GM12892 (cell line): ENCODE measurements around the gene SLC35A3.

Experiments used
- DNase-seq: peaks from one replicate; pipeline ENCODE4 v3.0.0; 2011; ENCODE audit not compliant: insufficient read length
- FAIRE-seq: peaks from 2 replicates; lab custom pipeline; 2011; peaks lifted over from hg19 to GRCh38; lab: Jason Lieb, UNC
- POLR2A ChIP-seq: IDR thresholded peaks from 2 replicates; pipeline ENCODE4 v1.6.1; 2011; ENCODE audit warnings: low read depth, low read length, control low read depth
- POLR2AphosphoS5 ChIP-seq: IDR thresholded peaks from 2 replicates; pipeline ENCODE4 v1.6.1; 2011; ENCODE audit warnings: low read depth, low read length, control low read depth
- TAF1 ChIP-seq: IDR thresholded peaks from 2 replicates; pipeline ENCODE4 v1.6.1; 2011; ENCODE audit warnings: low read depth, mild to moderate bottlenecking, control low read depth, low read length, borderline replicate concordance

Gene SLC35A3

DNA sequence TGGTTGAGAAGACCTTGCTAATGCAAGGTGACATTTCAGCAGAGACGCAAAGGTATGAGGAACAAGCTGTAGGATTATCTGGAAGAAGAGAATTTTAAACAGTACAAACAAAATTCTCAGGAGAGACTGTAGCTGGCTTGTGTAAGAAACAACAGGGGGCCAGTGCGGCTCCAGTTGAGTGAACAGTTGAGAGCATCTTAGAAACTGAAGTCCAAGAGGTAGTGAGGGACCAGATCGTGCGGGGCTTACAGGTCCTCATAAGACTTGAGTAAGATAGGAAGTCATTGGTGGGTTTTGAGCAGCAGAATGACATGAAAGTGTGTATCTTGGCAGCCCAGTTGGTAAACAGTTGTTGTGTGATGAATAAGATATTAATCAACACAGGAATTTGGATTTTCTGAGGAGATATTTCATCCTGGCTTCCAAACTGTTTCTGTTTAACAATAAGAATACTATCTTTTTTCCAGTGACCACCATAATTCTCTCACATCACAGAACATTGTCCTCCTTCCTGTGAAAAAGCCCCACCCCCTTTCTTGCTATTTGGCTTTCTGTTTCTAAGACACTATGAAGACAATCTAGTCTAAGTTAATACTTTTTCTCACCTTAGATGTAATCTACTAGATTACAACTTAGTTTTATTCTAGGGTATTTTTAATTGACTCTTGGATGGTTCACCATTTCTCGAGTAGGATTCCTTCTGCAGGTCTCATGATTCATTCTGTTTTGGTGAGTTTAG lies 100.6 kb downstream of the SLC35A3 start:
- FAIRE-seq (no peak), DNase-seq (no peak)
- no peak for TF ChIP-seq TAF1
- no peak for TF ChIP-seq POLR2A
- no peak for TF ChIP-seq POLR2AphosphoS5

- TF ChIP-seq POLR2AphosphoS5 (no peak), TAF1 (no peak), POLR2A (no peak)
- FAIRE-seq, result no peak
Observed at GRCh38 chr1:100073531-100073930, 103.7 kb downstream of the SLC35A3 start.

DNA sequence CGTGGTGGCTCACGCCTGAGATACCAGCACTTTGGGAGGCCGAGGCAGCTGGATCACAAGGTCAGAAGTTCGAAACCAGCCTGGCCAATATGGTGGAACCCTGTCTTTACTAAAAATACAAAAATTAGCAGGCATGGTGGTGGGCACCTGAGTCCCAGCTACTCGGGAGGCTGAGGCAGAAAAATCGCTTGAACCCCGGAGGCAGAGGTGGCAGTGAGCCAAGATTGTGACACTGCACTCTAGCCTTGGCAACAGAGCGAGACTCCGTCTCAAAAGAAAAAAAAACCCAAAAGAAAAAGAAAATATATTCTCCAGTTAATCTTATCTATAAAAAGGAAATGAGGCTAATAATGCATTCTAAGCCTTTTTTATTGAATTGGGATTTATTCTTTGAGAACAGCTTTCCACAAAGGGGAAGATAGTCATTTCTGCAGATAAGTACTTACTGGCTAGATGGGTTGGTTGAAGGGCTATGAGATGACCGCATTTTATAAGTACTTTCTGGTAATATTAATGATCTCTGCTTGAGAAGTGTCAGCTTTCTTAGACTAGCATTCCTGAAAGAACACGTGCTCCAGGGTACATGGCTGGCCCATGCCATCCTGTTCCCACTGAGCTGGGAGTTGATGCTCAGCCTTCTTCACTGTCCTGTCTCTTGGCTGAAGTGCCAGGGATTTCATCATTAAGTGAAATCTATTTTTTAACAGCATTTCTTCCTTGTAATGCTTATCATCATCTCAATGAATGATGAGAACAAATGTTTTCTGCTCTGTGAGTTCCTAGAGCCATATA lies 105.0 kb downstream of the SLC35A3 start:
- peak; percentile 36 for FAIRE-seq
- TF ChIP-seq POLR2A, result no peak
- no peak for TF ChIP-seq TAF1
- no peak for TF ChIP-seq POLR2AphosphoS5
- DNase-seq, result no peak

More at GRCh38 chr1:100073531-100073930, 103.7 kb downstream of the SLC35A3 start:
- no peak for DNase-seq

DNA sequence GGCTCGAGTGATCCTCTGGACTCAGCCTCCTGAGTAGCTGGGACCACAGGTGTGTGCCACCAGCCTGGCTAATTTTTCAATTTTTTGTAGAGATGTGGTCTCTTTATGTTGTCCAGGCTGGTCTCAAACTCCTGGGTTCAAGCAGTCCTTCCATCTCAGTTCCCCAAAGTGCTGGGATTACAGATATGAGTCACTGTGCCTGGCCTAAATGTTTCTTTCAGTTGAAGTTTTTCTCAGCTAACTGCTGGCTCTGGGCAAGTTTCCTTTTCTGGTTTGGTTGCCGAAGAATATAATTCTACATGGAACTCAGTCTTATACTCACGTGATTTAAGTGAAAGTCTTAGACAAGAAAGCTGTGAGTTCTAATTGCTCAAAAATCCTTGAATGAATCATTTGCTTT lies 106.0 kb downstream of the SLC35A3 start:
- FAIRE-seq, result no peak
- DNase-seq, result peak; percentile 13
- no peak for TF ChIP-seq TAF1
- no peak for TF ChIP-seq POLR2AphosphoS5
- no peak; the same call in 1 of the 2 replicates for TF ChIP-seq POLR2A

GRCh38 chr1:100076319-100076718 lies 106.5 kb downstream of the SLC35A3 start:
- no peak for TF ChIP-seq TAF1
- TF ChIP-seq POLR2AphosphoS5, result no peak
- TF ChIP-seq POLR2A, result no peak
- peak; percentile 17 for FAIRE-seq
- no peak for DNase-seq

- DNase-seq (no peak), FAIRE-seq (peak; percentile 74)
- TF ChIP-seq TAF1 (no peak), POLR2A (no peak), POLR2AphosphoS5 (0 out of 2 replicates have a peak, but pooled peaks have one; percentile 23)
Observed at GRCh38 chr1:100076744-100077143, 106.9 kb downstream of the SLC35A3 start.

DNA sequence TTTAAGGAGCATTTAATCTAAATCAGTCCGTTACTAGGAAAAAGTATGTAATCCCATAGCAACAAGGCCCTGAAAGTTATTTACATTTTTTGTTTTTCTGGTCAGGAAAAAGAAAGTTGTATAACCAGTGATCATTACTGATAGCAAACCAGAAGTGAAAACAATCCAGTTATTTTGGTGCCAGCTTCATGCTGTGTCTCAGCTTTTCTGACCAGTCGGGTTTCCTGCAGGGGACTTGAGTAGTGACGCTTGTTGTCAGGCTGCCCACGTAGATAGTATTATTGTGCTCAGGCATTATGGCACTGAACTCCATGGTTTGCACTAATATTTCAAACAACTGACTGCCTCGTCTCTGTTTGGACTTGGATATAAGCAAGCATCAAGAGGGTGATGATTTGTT lies 107.7 kb downstream of the SLC35A3 start:
- peak; percentile 93 for FAIRE-seq

GRCh38 chr1:100080331-100080730 lies 110.5 kb downstream of the SLC35A3 start:
- FAIRE-seq (no peak), DNase-seq (no peak)
- TF ChIP-seq TAF1, result no peak
- TF ChIP-seq POLR2AphosphoS5, result no peak
- TF ChIP-seq POLR2A, result no peak

More for the DNA sequence above, 107.7 kb downstream of the SLC35A3 start:
- no peak for DNase-seq
- no peak for TF ChIP-seq TAF1
- no peak for TF ChIP-seq POLR2AphosphoS5
- TF ChIP-seq POLR2A, result no peak
